GM23248 (cell line): ENCODE data around the gene PCBP3. TPM values are rescaled to one million over a fixed set of nuclear protein-coding genes. Genes with fewer than 3 reads are reported as not detected.
"Not testable (repeated sequence)": the region's sequence is repeated elsewhere in the genome, so short reads cannot be mapped to it uniquely, and the experiment has no call there.

Source experiments
- DNase-seq: peaks from one replicate; pipeline ENCODE4 v3.0.0-alpha.2; 2015
- H2AFZ ChIP-seq: fragments of 200-600 bp; sonication (generic); 2 replicates; pipeline ENCODE4 v1.6.1; 2016; ENCODE audit warnings: antibody characterized with exemption
- H3F3A ChIP-seq: fragments of 200-600 bp; sonication (generic); 2 replicates; pipeline ENCODE4 v1.6.1; 2016; ENCODE audit warnings: mild to moderate bottlenecking, antibody characterized with exemption, mixed run types; ENCODE audit not compliant: insufficient read depth
- H3K27ac ChIP-seq: fragments of 200-600 bp; sonication (generic); 2 replicates; pipeline ENCODE4 v1.5.1; 2016; ENCODE audit warnings: mild to moderate bottlenecking
- H3K27me3 ChIP-seq: fragments of 200-600 bp; sonication (generic); replicated peaks from 2 replicates; pipeline ENCODE4 v1.6.1; 2016; ENCODE audit warnings: mild to moderate bottlenecking; ENCODE audit not compliant: insufficient read depth
- H3K36me3 ChIP-seq: fragments of 200-600 bp; sonication (generic); 2 replicates; pipeline ENCODE4 v1.6.1; 2016; ENCODE audit warnings: low read depth, mild to moderate bottlenecking
- H3K4me1 ChIP-seq: fragments of 200-600 bp; sonication (generic); 2 replicates; pipeline ENCODE4 v1.6.1; 2016; ENCODE audit warnings: mild to moderate bottlenecking; ENCODE audit not compliant: insufficient read depth
- H3K4me2 ChIP-seq: fragments of 200-600 bp; sonication (generic); one replicate; pipeline ENCODE4 v1.6.1; 2016; ENCODE audit warnings: mild to moderate bottlenecking; ENCODE audit not compliant: unreplicated experiment
- H3K4me3 ChIP-seq: fragments of 200-600 bp; sonication (generic); 2 replicates; pipeline ENCODE4 v1.5.1; 2016; ENCODE audit warnings: mild to moderate bottlenecking
- H3K79me2 ChIP-seq: fragments of 200-600 bp; sonication (generic); 2 replicates; pipeline ENCODE4 v1.6.1; 2016; ENCODE audit warnings: mild to moderate bottlenecking; ENCODE audit not compliant: insufficient read depth
- H3K9ac ChIP-seq: fragments of 200-600 bp; sonication (generic); 2 replicates; pipeline ENCODE4 v1.6.1; 2016; ENCODE audit warnings: mild to moderate bottlenecking
- H3K9me2 ChIP-seq: fragments of 200-600 bp; sonication (generic); 2 replicates; pipeline ENCODE4 v1.6.1; 2016; ENCODE audit warnings: mixed run types, mild to moderate bottlenecking, moderate library complexity; ENCODE audit not compliant: insufficient read depth
- H3K9me3 ChIP-seq: fragments of 200-600 bp; sonication (generic); one replicate; pipeline ENCODE4 v1.6.1; 2017; ENCODE audit warnings: low read depth
- H4K20me1 ChIP-seq: fragments of 200-600 bp; sonication (generic); 2 replicates; pipeline ENCODE4 v1.6.0; 2016; ENCODE audit not compliant: insufficient read depth
- EZH2 ChIP-seq: fragments of 200-600 bp; sonication (generic); IDR thresholded peaks from 2 replicates; pipeline ENCODE4 v1.6.1; 2018; ENCODE audit warnings: antibody characterized with exemption, mild to moderate bottlenecking; ENCODE audit not compliant: insufficient read depth, poor library complexity, severe bottlenecking
- EZH2phosphoT487 ChIP-seq: fragments of 200-600 bp; sonication (generic); IDR thresholded peaks from 2 replicates; pipeline ENCODE4 v1.6.1; 2018; ENCODE audit warnings: antibody characterized with exemption, moderate library complexity, mild to moderate bottlenecking, low read depth; ENCODE audit not compliant: insufficient read depth
- WGBS, 2 experiments: methylation state at CpG; one replicate each; pipeline ENCODE4 v1.1.6; 2015 to 2017; ENCODE audit warnings: low lambda C conversion rate in 2 of 2, low coverage in 1 of 2; ENCODE audit errors: missing lambda C conversion rate in 2 of 2; 5-methylcytosine and 5-hydroxymethylcytosine counted together
- in situ Hi-C: fragments of 300-500 bp; cut with MboI; formaldehyde crosslinking; loops from 2 replicates; pipeline ENCODE4 v1.15.0; 2020
- polyA plus RNA-seq: library from polyadenylated mRNA; unstranded; fragments of >200 nt; fragmentation: Nextera tagmentation; extraction: Ambion mirVana; gene quantifications from 2 replicates; pipeline ENCODE4 v1.2.1, GENCODE V29; 2016
- total RNA-seq: library from RNA; depleted of rRNA; stranded (reverse); fragments of >200 nt; shearing (Covaris generic); gene quantifications from 2 replicates; pipeline ENCODE4 v1.2.3, GENCODE V29; 2014

The PCBP3 gene
- total and polyA plus RNA-seq, 2 experiments from 2014 or later: 0.32 to 1.3 TPM

- Histone ChIP-seq H3F3A (no peaks in the 10 kb centered on the region), H3K27me3 (no peaks in the 10 kb centered on the region), H2AFZ (no peak overlapping the region), H3K9me3 (no peaks in the 10 kb centered on the region), H3K9ac (no peak overlapping the region), H3K4me2 (no peak overlapping the region), H3K9me2 (no peaks in the 10 kb centered on the region), H3K4me3 (no peak overlapping the region), H3K79me2 (no peaks in the 10 kb centered on the region), H3K4me1 (no peaks in the 10 kb centered on the region), H3K36me3 (no peaks in the 10 kb centered on the region), H4K20me1 (no peaks in the 10 kb centered on the region), H3K27ac (no peak overlapping the region)
- in situ Hi-C loops: no loop called here
- 72 to 74% methylated on average over 13 of the region's 13 CpGs for WGBS, 2 experiments
- no peak for TF ChIP-seq EZH2
- TF ChIP-seq EZH2phosphoT487: no peak
- DNase-seq: no peak
Measured at GRCh38 chr21:45804809-45805313, 161.3 kb downstream of the PCBP3 start.

GRCh38 chr21:45805321-45805720 is 161.8 kb downstream of the PCBP3 start:
- no peaks in the 10 kb centered on the region for H3K36me3 ChIP-seq
- no peak overlapping the region for H3K4me3 ChIP-seq
- H3K4me2 ChIP-seq: no peak overlapping the region
- no peak overlapping the region for H3K9ac ChIP-seq
- no peaks in the 10 kb centered on the region for H3F3A ChIP-seq
- no peak overlapping the region for H2AFZ ChIP-seq
- TF ChIP-seq EZH2 (no peak), EZH2phosphoT487 (no peak)
- no peaks in the 10 kb centered on the region for H3K27me3 ChIP-seq
- no peaks in the 10 kb centered on the region for H3K4me1 ChIP-seq
- no peak for DNase-seq
- no peaks in the 10 kb centered on the region for H3K9me3 ChIP-seq
- no peaks in the 10 kb centered on the region for H3K79me2 ChIP-seq
- WGBS, 2 experiments: 65 to 67% methylated on average over 6 of the region's 6 CpGs
- no peaks in the 10 kb centered on the region for H3K9me2 ChIP-seq
- in situ Hi-C loops: no loop called here
- no peaks in the 10 kb centered on the region for H4K20me1 ChIP-seq
- no peak overlapping the region for H3K27ac ChIP-seq

GRCh38 chr21:45806042-45806441 is 162.5 kb downstream of the PCBP3 start:
- H2AFZ ChIP-seq: no peak overlapping the region
- H4K20me1 ChIP-seq: no peaks in the 10 kb centered on the region
- H3K36me3 ChIP-seq: no peaks in the 10 kb centered on the region
- no peaks in the 10 kb centered on the region for H3K27me3 ChIP-seq
- H3K9me3 ChIP-seq: no peaks in the 10 kb centered on the region
- no peak overlapping the region for H3K4me2 ChIP-seq
- H3K27ac ChIP-seq: no peak overlapping the region
- H3K4me3 ChIP-seq: no peak overlapping the region
- in situ Hi-C loops: no loop called here
- H3K79me2 ChIP-seq: no peaks in the 10 kb centered on the region
- H3K9me2 ChIP-seq: no peaks in the 10 kb centered on the region
- H3F3A ChIP-seq: no peaks in the 10 kb centered on the region
- no peak overlapping the region for H3K9ac ChIP-seq
- DNase-seq: no peak
- 78 to 85% methylated on average over 11 of the region's 11 CpGs for WGBS, 2 experiments
- no peaks in the 10 kb centered on the region for H3K4me1 ChIP-seq
- TF ChIP-seq EZH2phosphoT487 (no peak), EZH2 (no peak)

GRCh38 chr21:45808663-45809062 is 165.1 kb downstream of the PCBP3 start:
- H3K36me3 ChIP-seq, H3K9ac ChIP-seq, H3F3A ChIP-seq, H3K79me2 ChIP-seq, H3K9me3 ChIP-seq, H3K4me1 ChIP-seq, H3K27ac ChIP-seq, DNase-seq, H3K27me3 ChIP-seq, H3K4me2 ChIP-seq, in situ Hi-C loops, H3K4me3 ChIP-seq, H4K20me1 ChIP-seq, H3K9me2 ChIP-seq, H2AFZ ChIP-seq: not testable (repeated sequence)
- 54 to 59% methylated on average over 3 of the region's 3 CpGs for WGBS, 2 experiments

GRCh38 chr21:45809421-45809820 is 165.9 kb downstream of the PCBP3 start:
- in situ Hi-C loops: no loop called here
- no peak overlapping the region for H3K4me3 ChIP-seq
- H3K9me2 ChIP-seq: no peaks in the 10 kb centered on the region
- H3F3A ChIP-seq: peaks cover 9% of the 10 kb centered on the region
- no peaks in the 10 kb centered on the region for H3K4me1 ChIP-seq
- H3K4me2 ChIP-seq: no peak overlapping the region
- no peak for DNase-seq
- no peaks in the 10 kb centered on the region for H3K9me3 ChIP-seq
- H4K20me1 ChIP-seq: no peaks in the 10 kb centered on the region
- no peak overlapping the region for H3K9ac ChIP-seq
- WGBS, 2 experiments: 74 to 77% methylated on average over 13 of the region's 13 CpGs
- no peak overlapping the region for H2AFZ ChIP-seq
- H3K36me3 ChIP-seq: no peaks in the 10 kb centered on the region
- H3K27ac ChIP-seq: no peak overlapping the region
- TF ChIP-seq EZH2 (no peak), EZH2phosphoT487 (no peak)
- no peaks in the 10 kb centered on the region for H3K79me2 ChIP-seq
- H3K27me3 ChIP-seq: no peaks in the 10 kb centered on the region
